COR-L47 (cell line): ENCODE results near the gene EMID1.
"Not testable (repeated sequence)": the region's sequence is repeated elsewhere in the genome, so short reads cannot be mapped to it uniquely, and the experiment has no call there.

Source experiments
- DNase-seq: peaks from one replicate; lab custom pipeline; 2025; lab: John Stamatoyannopoulos, UW

EMID1 gene

GRCh38 chr22:29231971-29232959 lies 26.6 kb downstream of the EMID1 start:
- no peak for DNase-seq

- DNase-seq: no peak
Observed at GRCh38 chr22:29233277-29233877, 27.7 kb downstream of the EMID1 start.

- not testable (repeated sequence) for DNase-seq
Observed at GRCh38 chr22:29240481-29240880, 34.8 kb downstream of the EMID1 start.

GRCh38 chr22:29243874-29244446 lies 38.3 kb downstream of the EMID1 start:
- DNase-seq: no peak

GRCh38 chr22:29244785-29245625 lies 39.3 kb downstream of the EMID1 start:
- no peak for DNase-seq

GRCh38 chr22:29245626-29246385 lies 40.1 kb downstream of the EMID1 start:
- DNase-seq: peak; percentile 35

- DNase-seq: not testable (repeated sequence)
Observed at GRCh38 chr22:29247891-29248290, 42.2 kb downstream of the EMID1 start.

GRCh38 chr22:29251265-29251664 lies 45.6 kb downstream of the EMID1 start:
- no peak for DNase-seq

GRCh38 chr22:29251981-29252911 lies 46.5 kb downstream of the EMID1 start:
- DNase-seq: no peak

- no peak for DNase-seq
Observed at GRCh38 chr22:29253561-29254285, 48.0 kb downstream of the EMID1 start.

GRCh38 chr22:29254286-29254660 lies 48.6 kb downstream of the EMID1 start:
- DNase-seq: no peak

- no peak for DNase-seq
Observed at GRCh38 chr22:29255064-29255621, 49.4 kb downstream of the EMID1 start.

- DNase-seq: no peak
Observed at GRCh38 chr22:29256606-29257325, 51.1 kb downstream of the EMID1 start.

GRCh38 chr22:29257751-29258181 lies 52.1 kb downstream of the EMID1 start:
- DNase-seq: no peak

- no peak for DNase-seq
Observed at GRCh38 chr22:29258407-29259252, 52.9 kb downstream of the EMID1 start.

- no peak for DNase-seq
Observed at GRCh38 chr22:29259253-29259899, 53.7 kb downstream of the EMID1 start.

GRCh38 chr22:29260031-29260560 lies 54.4 kb downstream of the EMID1 start:
- DNase-seq: no peak
